Body of pancreas (tissue), 4 donors: ENCODE results near the gene CHRM2. TPM values are rescaled to one million over a fixed set of nuclear protein-coding genes. Genes with fewer than 3 reads are reported as not detected.

Source experiments
- ATAC-seq: fragments of 150-250 bp; one replicate; pipeline ENCODE4 v1.9.1; 2016
- DNase-seq, 4 donors: peaks; one replicate each; pipeline ENCODE4 v3.0.0-alpha.2; 2019
- H3K27ac ChIP-seq, 4 donors: fragments of 200-600 bp; sonication (generic); 1 replicate in 3 of 4; 2 replicates in 1 of 4; pipeline versions ENCODE4 v1.5.1 to v1.6.1; 2016 to 2019; ENCODE audit warnings: mild to moderate bottlenecking in 1 of 4, mixed read lengths in 1 of 4, moderate library complexity in 1 of 4
- H3K27me3 ChIP-seq, 2 donors: fragments of 200-600 bp; sonication (generic); one replicate each; pipeline ENCODE4 v1.6.0; 2016; ENCODE audit warnings: mild to moderate bottlenecking in 1 of 2
- H3K36me3 ChIP-seq, 2 donors: fragments of 200-600 bp; sonication (generic); replicated peaks in 1 of 2; 2 replicates each; pipeline ENCODE4 v1.5.1; 2016; ENCODE audit warnings: low read depth in 2 of 2; ENCODE audit not compliant: insufficient read depth in 1 of 2
- H3K4me1 ChIP-seq: fragments of 200-600 bp; sonication (generic); one replicate; pipeline ENCODE4 v1.6.0; 2016
- H3K4me3 ChIP-seq, 2 donors: fragments of 200-600 bp; sonication (generic); 1 replicate in 1 of 2; 2 replicates in 1 of 2; pipeline ENCODE4 v1.5.1; 2016 to 2019
- H3K9me3 ChIP-seq, 3 donors: fragments of 200-600 bp; sonication (generic); 1 replicate in 2 of 3; 2 replicates in 1 of 3; pipeline ENCODE4 v1.5.1; 2016
- CTCF ChIP-seq, 7 experiments: fragments of 450-650 bp in 4 of 7; fragments of 200-600 bp in 3 of 7; sonication (generic) in 3 of 7; IDR thresholded peaks; one replicate each; pipeline ENCODE4 v1.5.1; 2016 to 2019; ENCODE audit warnings: antibody characterized with exemption in 7 of 7
- POLR2A ChIP-seq, 3 donors: fragments of 450-650 bp; IDR thresholded peaks; one replicate each; pipeline ENCODE4 v1.6.1; 2016; ENCODE audit warnings: antibody characterized with exemption in 3 of 3, mild to moderate bottlenecking in 2 of 3
- WGBS, 2 donors: methylation state at CpG; one replicate each; pipeline ENCODE4 v1.1.5; 2017; 5-methylcytosine and 5-hydroxymethylcytosine counted together
- intact Hi-C: fragments of 100-400 bp; cut with DNase I; formaldehyde crosslinking; loops from one replicate; pipeline ENCODE4 v1.15.1; 2023
- total RNA-seq, 2 donors: library from RNA; depleted of rRNA; stranded (reverse); fragments of >200 nt; gene quantifications; one replicate each; pipeline ENCODE4 v1.1.0, GENCODE V29; 2016

CHRM2 gene
- total RNA-seq, 2 donors from 2014 or later = not detected

- no peaks in the 10 kb centered on the region for H3K4me1 ChIP-seq
- no peaks in the 10 kb centered on the region for H3K27me3 ChIP-seq
- no peaks in the 10 kb centered on the region for H3K9me3 ChIP-seq
- H3K4me3 ChIP-seq = no peak overlapping the region
- ATAC-seq (no peak), DNase-seq (no peak)
- no peak overlapping the region for H3K27ac ChIP-seq
- WGBS, 2 donors = 55 to 72% methylated on average over 1 of the region's 1 CpG
- intact Hi-C loops = no loop called here
- TF ChIP-seq POLR2A (IDR thresholded peaks at IDR 0.05) (no peak), CTCF (IDR thresholded peaks at IDR 0.05) (no peak)
- H3K36me3 ChIP-seq = no peaks in the 10 kb centered on the region
These were observed 18.9 kb downstream of the CHRM2 start for GRCh38 chr7:136887317-136887716.

- Histone ChIP-seq H3K36me3 (no peaks in the 10 kb centered on the region), H3K27me3 (no peaks in the 10 kb centered on the region), H3K4me1 (no peaks in the 10 kb centered on the region), H3K27ac (no peak overlapping the region), H3K4me3 (no peak overlapping the region), H3K9me3 (no peaks in the 10 kb centered on the region)
- intact Hi-C loops = no loop called here
- 24 to 29% methylated on average over 3 of the region's 3 CpGs for WGBS, 2 donors
- DNase-seq (no peak), ATAC-seq (no peak)
- no peak for TF ChIP-seq CTCF (IDR thresholded peaks at IDR 0.05)
- TF ChIP-seq POLR2A (IDR thresholded peaks at IDR 0.05) = no peak
These were observed 21.9 kb downstream of the CHRM2 start for GRCh38 chr7:136890399-136890798.

GRCh38 chr7:136891850-136892249 lies 23.4 kb downstream of the CHRM2 start:
- ATAC-seq (no peak), DNase-seq (no peak)
- WGBS, 2 donors = 31 to 45% methylated on average over 1 of the region's 1 CpG
- Histone ChIP-seq H3K4me3 (no peak overlapping the region), H3K4me1 (no peaks in the 10 kb centered on the region), H3K27me3 (no peaks in the 10 kb centered on the region), H3K9me3 (no peaks in the 10 kb centered on the region), H3K36me3 (no peaks in the 10 kb centered on the region), H3K27ac (no peak overlapping the region)
- TF ChIP-seq CTCF (IDR thresholded peaks at IDR 0.05) (no peak), POLR2A (IDR thresholded peaks at IDR 0.05) (no peak)
- intact Hi-C loops = no loop called here

GRCh38 chr7:136894789-136895188 lies 26.3 kb downstream of the CHRM2 start:
- H3K27ac ChIP-seq = no peak overlapping the region
- no peak for ATAC-seq
- 42 to 44% methylated on average over 2 of the region's 2 CpGs for WGBS, 2 donors

More at GRCh38 chr7:136894789-136895188, 26.3 kb downstream of the CHRM2 start:
- Histone ChIP-seq H3K27me3 (no peaks in the 10 kb centered on the region), H3K36me3 (no peaks in the 10 kb centered on the region), H3K4me1 (no peaks in the 10 kb centered on the region), H3K4me3 (no peak overlapping the region), H3K9me3 (no peaks in the 10 kb centered on the region)
- no peak for DNase-seq
- TF ChIP-seq POLR2A (IDR thresholded peaks at IDR 0.05) (no peak), CTCF (IDR thresholded peaks at IDR 0.05) (no peak)
- intact Hi-C loops = no loop called here
